ENCODE data around the gene CNTN4. TPM values are rescaled to one million over a fixed set of nuclear protein-coding genes. Genes with fewer than 3 reads are reported as not detected.
A peak's percentile ranks its signal among the peaks of the same experiment; 100 is the strongest.

The CNTN4 gene
- total and polyA plus RNA-seq, 2 of the 8 experiments (the other 6 are each of a cell fraction or from before 2014, with no cell fraction given) = 0.41 to 2.2 TPM

DNA sequence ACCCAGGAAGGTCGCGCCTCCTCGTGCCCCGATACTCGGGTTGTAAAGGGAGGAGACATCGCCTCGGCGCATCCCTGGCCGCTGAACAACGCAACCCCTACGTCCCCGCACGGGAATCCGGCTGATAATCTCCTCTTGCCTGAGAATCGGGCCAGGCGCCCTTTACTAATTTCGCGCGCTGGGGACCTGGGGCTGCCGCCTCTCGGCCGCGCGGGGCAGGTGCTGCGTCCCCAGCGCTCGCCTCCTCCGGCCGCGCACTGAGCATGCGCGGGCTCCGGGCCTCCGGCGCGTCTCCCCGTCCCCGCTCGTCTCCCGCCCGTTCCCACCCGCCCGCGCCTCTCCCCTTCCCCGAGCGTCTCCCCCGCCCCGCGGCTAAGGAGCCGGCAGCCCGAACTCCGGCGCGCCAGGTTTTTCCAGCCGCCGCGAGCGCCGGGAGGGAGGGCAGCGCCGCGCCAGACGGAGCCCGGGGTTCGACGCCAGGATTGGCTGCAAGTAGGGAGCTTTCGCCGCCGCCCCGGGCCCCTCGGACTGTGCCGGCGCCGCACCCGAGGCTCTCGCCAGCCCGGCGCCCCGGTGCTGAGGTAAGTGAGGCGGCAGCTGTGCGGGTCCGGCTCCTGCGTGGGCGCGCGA is at the start of gene CNTN4 (continued):
- TF ChIP-seq CBX8 (IDR thresholded peaks at IDR 0.05; ENCODE audit: borderline replicate concordance, low read depth, low read length) (no peak), RBBP5 (IDR thresholded peaks at IDR 0.05; ENCODE audit: borderline replicate concordance, low read depth, low read length) (no peak), RAD21 (IDR thresholded peaks at IDR 0.05 in 1 of 2, conservative IDR thresholded peaks at IDR 0.05 in 1 of 2; ENCODE audit: low read depth in 2 of 2, low read length in 2 of 2) (peak in 1 of 2 experiments; percentile 5; a peak in 1 of 4 replicates), CHD1 (IDR thresholded peaks at IDR 0.05; ENCODE audit: low read depth, low read length) (no peak), SRF (IDR thresholded peaks at IDR 0.05; ENCODE audit: low read depth, low read length) (no peak), PHF8 (conservative IDR thresholded peaks at IDR 0.05; ENCODE audit: low read depth, low read length) (no peak), FOSL1 (IDR thresholded peaks at IDR 0.05; ENCODE audit: insufficient read depth, low read depth, low read length) (no peak), JUND (IDR thresholded peaks at IDR 0.05; ENCODE audit: low read length) (no peak), BACH1 (IDR thresholded peaks at IDR 0.05; ENCODE audit: low read length) (no peak), SP4 (IDR thresholded peaks at IDR 0.05; ENCODE audit: low read length) (no peak), KDM1A (IDR thresholded peaks at IDR 0.05; ENCODE audit: borderline replicate concordance, low read length) (no peak), RNF2 (IDR thresholded peaks at IDR 0.05; ENCODE audit: borderline replicate concordance, low read depth, low read length, missing control alignments, poor library complexity, severe bottlenecking) (no peak), HDAC6 (IDR thresholded peaks at IDR 0.05; ENCODE audit: low read depth, low read length) (no peak), POLR2AphosphoS5 (IDR thresholded peaks at IDR 0.05; ENCODE audit: low read depth, low read length) (no peak), EP300 (IDR thresholded peaks at IDR 0.05; ENCODE audit: borderline replicate concordance in 1 of 2, low read depth in 2 of 2, low read length in 2 of 2) (no peak)
- TF ChIP-seq, protein P1, sequence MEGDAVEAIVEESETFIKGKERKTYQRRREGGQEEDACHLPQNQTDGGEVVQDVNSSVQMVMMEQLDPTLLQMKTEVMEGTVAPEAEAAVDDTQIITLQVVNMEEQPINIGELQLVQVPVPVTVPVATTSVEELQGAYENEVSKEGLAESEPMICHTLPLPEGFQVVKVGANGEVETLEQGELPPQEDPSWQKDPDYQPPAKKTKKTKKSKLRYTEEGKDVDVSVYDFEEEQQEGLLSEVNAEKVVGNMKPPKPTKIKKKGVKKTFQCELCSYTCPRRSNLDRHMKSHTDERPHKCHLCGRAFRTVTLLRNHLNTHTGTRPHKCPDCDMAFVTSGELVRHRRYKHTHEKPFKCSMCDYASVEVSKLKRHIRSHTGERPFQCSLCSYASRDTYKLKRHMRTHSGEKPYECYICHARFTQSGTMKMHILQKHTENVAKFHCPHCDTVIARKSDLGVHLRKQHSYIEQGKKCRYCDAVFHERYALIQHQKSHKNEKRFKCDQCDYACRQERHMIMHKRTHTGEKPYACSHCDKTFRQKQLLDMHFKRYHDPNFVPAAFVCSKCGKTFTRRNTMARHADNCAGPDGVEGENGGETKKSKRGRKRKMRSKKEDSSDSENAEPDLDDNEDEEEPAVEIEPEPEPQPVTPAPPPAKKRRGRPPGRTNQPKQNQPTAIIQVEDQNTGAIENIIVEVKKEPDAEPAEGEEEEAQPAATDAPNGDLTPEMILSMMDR (IDR thresholded peaks at IDR 0.05; ENCODE audit: control extremely low read depth in 1 of 3, insufficient read depth in 1 of 3, low read depth in 1 of 3, low read length in 3 of 3) = peak in 2 of 3 experiments; percentile 10 to 16; a peak in 3 of 4 replicates
